Measurements from ENCODE around the gene SYTL2.
A peak's percentile ranks its signal among the peaks of the same experiment; 100 is the strongest.
"Not testable (repeated sequence)": the region's sequence is repeated elsewhere in the genome, so short reads cannot be mapped to it uniquely, and the experiment has no call there.

SYTL2 gene

DNA sequence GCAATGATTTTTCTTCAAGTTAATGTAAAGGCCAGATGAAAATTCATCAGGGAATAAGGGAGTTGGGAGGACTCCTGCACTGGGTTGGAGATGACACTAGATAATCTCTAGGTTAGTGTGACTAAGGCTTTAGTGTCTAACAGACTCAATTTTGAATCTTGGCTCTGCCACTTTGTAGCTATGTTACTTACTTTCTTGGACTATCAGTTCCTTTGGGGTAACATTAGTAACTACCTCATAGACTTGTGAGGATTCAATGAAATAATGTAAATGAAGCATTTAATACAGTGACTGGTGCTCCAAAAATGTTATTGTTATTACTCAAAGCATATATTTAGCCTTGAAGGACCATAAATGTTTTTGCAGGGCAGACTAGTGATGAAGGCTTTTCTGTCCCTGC is 115.4 kb downstream of the SYTL2 start:
- no peak overlapping the region for H3K4me3 ChIP-seq (ENCODE audit: low read depth, low read length)

DNA sequence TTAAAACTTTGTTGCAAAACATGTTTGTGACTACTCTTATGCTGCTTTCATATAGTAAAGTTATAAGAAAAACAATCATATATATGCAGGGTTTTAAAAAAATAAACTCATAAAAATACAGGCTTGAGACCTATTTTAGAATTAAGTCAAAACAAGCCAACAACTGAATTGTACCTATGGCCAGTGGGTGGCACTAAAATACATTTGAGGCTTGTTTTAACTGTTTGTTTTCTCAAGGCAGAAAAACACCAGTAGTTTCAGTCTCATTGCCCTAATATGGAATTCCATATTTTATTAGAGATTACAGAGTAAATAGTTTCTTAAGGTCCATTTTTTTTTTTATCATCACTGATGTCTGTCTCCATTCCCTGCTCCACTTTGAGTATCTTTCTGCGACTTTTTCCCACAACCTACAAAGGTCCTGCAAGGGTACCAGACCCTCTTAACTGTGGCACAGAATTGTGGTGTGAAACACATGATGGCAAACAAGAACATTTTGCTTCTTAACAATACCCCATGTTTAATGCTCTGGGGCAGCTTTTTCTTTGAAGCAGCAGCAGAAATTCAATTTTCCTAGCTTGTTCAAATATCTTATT is 116.5 kb downstream of the SYTL2 start:
- no peak overlapping the region for H3K4me3 ChIP-seq (ENCODE audit: low read depth, low read length)

DNA sequence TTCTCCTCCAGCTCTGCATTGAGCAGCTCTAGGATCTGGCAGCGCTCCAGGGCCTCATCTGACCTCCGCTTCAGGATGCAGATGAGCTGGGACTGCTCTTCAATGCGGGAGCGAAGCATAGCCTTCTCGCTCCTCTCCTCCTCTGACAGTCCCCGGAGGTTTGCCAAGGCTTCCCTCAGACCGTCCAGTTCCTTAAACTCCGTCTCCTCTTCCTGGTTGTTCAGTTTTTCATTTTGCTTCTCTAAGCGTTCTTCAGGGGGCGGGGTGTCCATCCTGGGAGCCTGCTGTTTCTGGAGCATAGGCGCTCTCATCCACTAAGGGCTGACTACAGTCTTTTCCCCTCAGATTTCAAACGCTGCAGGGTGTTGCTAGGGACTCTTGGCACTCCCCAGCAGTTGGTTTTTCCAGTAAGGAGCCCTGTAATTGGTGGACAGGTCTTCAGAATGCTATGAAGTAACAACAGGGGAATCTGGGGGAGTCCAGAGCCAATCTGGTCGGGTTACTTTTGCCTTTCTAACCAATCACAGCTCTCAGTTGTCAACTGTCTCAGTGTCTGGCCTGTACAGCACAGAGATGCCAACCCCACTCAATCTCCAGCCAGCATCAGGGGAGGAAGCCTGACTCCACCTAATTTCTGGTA is 125.0 kb downstream of the SYTL2 start, which contains the start of gene CCDC89:
CCDC89 (minus strand) TSS at position 376 of the 640 bp plus-strand sequence; CDS start at position 311, 65 bp downstream.
- H3K4me3 ChIP-seq (ENCODE audit: low read depth, low read length), result no peak within 1 kb of the TSS

DNA sequence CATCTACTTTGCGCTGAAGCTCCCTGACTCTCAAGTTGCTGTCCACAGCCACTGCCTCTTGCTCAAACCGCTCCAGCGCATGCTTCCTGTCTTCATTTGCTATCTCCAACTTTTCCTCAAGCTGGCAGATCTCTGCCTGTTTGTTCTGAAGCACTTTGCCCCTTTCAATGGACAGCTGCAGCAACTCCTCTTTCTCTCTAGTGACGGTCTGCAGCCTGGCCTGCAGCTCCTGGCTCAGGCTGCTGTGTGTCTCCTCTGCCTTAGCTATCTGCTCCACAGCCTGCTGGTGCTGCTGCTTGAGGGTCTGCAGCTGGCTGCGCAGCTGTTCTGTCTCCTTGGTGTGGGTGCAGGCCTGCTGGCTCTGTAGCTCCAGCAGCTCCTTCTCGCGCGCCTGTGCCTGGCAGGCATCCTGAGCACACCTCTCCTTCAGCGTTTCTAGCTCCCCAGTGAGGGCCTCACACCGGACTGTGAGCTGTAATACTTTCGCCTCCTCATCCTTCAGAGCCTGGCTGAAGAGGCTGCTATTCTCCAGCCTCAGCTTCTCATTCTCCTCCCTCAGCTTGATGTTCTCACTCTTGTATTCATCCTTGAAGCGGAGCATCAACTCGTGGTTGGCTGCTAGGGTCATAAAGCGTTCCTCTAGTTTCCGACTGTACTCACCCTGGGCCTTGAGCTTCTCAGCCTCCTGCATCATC is 125.7 kb downstream of the SYTL2 start:
- no peak overlapping the region for H3K4me3 ChIP-seq (ENCODE audit: low read depth, low read length)

- no peak overlapping the region for H3K4me3 ChIP-seq (ENCODE audit: low read depth, low read length)
Measured at GRCh38 chr11:85682330-85683305, 128.3 kb downstream of the SYTL2 start.

DNA sequence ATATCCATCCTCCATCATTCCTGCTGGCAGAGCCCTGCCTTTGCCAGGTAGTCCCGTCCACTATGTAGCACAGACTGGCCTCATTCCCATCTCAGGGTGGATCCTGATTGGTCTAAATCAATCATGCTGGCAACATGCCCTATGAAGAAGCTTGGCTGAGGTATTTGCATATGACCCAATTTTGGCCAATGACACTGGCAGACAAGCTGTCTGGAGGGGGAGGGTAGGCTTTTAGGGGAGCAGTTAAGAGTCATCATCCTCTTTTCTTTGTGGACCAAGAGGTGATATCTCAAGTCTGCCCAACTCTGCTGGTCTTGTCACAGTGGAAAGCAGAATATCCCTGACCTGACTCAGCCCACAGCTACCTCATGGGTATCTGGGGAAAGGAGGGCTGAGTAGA is 130.0 kb downstream of the SYTL2 start:
- no peak overlapping the region for H3K4me3 ChIP-seq (ENCODE audit: low read depth, low read length)

- H3K4me3 ChIP-seq (ENCODE audit: low read depth, low read length), result no peak overlapping the region
Measured at GRCh38 chr11:85679576-85679975, 131.4 kb downstream of the SYTL2 start.

- H3K4me3 ChIP-seq (ENCODE audit: low read depth, low read length), result no peak overlapping the region
Measured at GRCh38 chr11:85673393-85673792, 137.5 kb downstream of the SYTL2 start.

DNA sequence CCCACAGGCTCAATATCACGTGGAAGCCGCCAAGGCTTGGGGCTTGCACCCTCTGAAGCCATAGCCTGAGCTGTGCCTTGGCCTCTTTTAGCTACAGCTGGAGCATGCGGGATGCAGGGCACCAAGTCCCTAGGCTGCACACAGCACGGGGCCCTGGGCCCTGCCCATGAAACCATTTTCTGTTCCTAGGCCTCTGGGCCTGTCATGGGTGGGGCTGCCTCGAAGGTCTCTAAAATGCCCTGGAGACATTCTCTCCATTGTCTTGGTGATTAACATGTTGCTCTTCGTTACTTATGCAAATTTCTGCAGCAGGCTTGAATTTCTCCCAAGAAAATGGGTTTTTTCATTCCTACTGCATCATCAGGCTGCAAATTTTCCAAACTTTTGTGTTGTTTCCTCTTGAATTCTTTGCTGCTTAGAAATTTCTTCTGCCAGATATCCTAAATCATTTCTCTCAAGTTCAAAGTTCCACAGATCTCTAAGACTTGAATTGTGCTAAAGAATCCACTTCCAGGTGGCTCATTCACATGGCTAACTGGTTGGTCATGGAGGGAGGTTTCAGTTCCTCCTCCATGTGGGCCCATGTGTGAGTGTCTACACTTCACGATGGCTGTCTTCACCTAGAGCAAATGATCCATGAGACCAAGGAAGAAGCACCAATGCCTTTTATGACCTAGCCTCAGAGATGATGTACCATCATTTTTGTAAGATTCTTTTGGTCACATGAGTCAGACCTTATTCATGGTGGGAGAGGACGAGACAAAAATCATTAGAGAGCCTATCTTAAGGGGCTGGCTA is 138.6 kb downstream of the SYTL2 start:
- H3K4me3 ChIP-seq (ENCODE audit: low read depth, low read length), result no peak overlapping the region

GRCh38 chr11:85670949-85671663 is 139.8 kb downstream of the SYTL2 start:
- H3K4me3 ChIP-seq (ENCODE audit: low read depth, low read length), result not testable (repeated sequence)

GRCh38 chr11:85668157-85668556 is 142.8 kb downstream of the SYTL2 start:
- H3K4me3 ChIP-seq (ENCODE audit: low read depth, low read length), result no peak overlapping the region

- no peak overlapping the region for H3K4me3 ChIP-seq (ENCODE audit: low read depth, low read length)
Measured at GRCh38 chr11:85666687-85667086, 144.3 kb downstream of the SYTL2 start.

GRCh38 chr11:85665733-85666132 is 145.2 kb downstream of the SYTL2 start:
- no peak overlapping the region for H3K4me3 ChIP-seq (ENCODE audit: low read depth, low read length)

DNA sequence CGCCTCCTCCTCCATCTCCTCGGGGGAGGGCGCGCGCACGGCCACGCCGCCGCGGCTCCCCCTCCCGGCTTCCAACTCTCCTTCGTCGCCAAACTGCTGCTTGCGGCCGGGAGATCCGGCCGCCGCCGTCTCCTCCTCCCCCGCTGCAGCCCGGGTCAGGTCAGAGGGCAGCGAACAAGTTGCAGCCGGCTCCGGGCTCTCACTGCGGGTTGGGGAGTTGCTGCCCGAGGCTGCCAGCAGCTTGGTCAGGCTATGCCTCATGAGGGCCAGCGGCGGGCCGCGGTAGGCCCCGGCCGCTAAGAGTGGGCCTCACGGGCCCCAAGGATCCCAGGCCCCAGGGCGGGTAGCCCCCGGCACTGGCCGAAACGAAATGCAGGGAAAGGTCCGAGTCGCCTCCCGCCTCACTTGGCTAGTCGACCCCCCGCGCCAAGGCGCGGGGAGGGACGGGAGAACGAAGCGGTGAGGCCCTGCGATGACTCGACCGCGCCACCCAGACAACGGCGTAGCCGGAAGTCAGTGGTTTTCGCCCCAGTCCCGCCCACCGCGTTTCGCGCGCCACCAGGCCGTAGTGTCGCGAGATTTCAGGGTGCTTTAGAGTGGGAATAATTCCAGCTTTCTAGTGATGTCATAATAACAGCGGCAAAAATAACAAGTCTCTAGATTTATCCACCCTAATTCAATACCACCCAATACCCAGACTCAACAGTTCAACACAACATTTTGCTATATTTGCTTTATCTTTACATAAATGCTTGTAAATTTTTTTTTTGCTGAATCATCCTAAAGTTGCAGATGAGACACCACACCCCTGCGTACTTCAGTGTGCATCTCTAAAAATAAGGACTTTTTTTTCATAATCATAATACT is 146.1 kb downstream of the SYTL2 start, which contains the start of gene CREBZF:
CREBZF (minus strand) TSS at position 515 of the 867 bp plus-strand sequence; CDS start at position 261, 254 bp downstream.
- H3K4me3 ChIP-seq (ENCODE audit: low read depth, low read length), result peak within 1 kb of the TSS; percentile 96

GRCh38 chr11:85663753-85664614 is 147.0 kb downstream of the SYTL2 start:
- peak overlapping the region; percentile 96 for H3K4me3 ChIP-seq (ENCODE audit: low read depth, low read length)

GRCh38 chr11:85663080-85663752 is 147.7 kb downstream of the SYTL2 start:
- peak overlapping the region; percentile 96 for H3K4me3 ChIP-seq (ENCODE audit: low read depth, low read length)

Data from iPS-11a (cell line).